IPS-18a (cell line): Measurements from ENCODE around the gene ARL13A.

Experiments
- H3K27ac ChIP-seq: one replicate; pipeline ENCODE4 v1.5.1; 2013; ENCODE audit warnings: low read length
- H3K27me3 ChIP-seq: one replicate; pipeline ENCODE4 v1.6.1; 2013; ENCODE audit warnings: mild to moderate bottlenecking, low read length; ENCODE audit not compliant: control insufficient read depth, insufficient read depth
- H3K36me3 ChIP-seq: one replicate; pipeline ENCODE4 v1.6.1; 2013; ENCODE audit warnings: low read depth, low read length; ENCODE audit not compliant: control insufficient read depth
- H3K4me1 ChIP-seq: one replicate; pipeline ENCODE4 v1.6.1; 2013; ENCODE audit warnings: low read depth, low read length; ENCODE audit not compliant: control insufficient read depth
- H3K4me3 ChIP-seq: one replicate; pipeline ENCODE4 v1.5.1; 2013; ENCODE audit warnings: low read length
- H3K9ac ChIP-seq: one replicate; pipeline ENCODE4 v1.6.1; 2013; ENCODE audit warnings: mild to moderate bottlenecking, low read length, moderate library complexity
- H3K9me3 ChIP-seq: one replicate; pipeline ENCODE4 v1.6.1; 2013; ENCODE audit warnings: low read depth, low read length; ENCODE audit not compliant: control insufficient read depth

ARL13A gene

DNA sequence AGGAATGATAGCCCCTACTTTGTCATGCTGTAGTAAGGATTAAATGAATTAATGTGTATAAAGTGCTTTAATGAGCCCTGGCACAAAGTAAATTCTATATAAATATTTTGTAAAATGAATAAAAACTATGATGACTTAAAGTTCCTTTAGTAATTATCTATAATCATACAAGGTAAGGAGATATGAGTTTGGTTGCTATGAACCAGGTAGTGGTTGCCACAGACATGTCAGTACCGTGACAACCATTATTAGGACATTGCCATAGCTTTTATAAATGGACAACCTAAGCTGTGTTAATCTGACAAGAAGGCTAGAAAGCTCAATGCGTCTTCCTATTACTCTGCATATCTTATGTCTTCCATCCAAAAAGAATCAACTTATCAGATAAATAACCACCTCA, at the start of gene ARL13A:
Gene ARL13A, plus strand, starts transcription at position 301 of the 400 bp plus-strand sequence. CDS start 3,982 bp downstream, outside the sequence.
- Histone ChIP-seq H3K27ac (no peak within 1 kb of the TSS), H3K27me3 (no peaks in the 10 kb centered on the region), H3K36me3 (no peaks in the 10 kb centered on the region), H3K9ac (no peak within 1 kb of the TSS), H3K9me3 (peaks cover 1% of the 10 kb centered on the region), H3K4me3 (no peak within 1 kb of the TSS), H3K4me1 (no peaks in the 10 kb centered on the region)

DNA sequence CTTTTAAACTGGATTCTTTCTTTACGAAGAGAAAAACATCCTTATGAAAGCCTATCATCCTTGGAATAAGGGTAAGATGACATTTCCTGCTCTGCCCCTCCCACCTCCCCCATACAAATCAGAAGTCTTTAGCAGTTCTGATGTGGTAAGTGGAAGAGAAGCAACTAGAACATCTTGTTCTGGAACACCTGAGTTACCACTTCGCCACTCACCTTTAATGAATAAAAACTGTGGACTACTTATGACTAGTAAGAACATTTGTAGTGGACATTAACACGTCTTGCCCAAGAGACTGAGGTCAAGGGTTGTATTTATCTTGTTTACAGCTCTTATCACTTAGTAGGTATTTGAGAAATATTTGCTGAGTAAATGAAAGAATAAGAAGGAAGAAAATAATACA, 45.1 kb upstream of the ARL13A start:
- no peaks in the 10 kb centered on the region for H3K4me1 ChIP-seq
- H3K27me3 ChIP-seq: peaks cover 22% of the 10 kb centered on the region
- H3K9ac ChIP-seq: no peak overlapping the region
- H3K27ac ChIP-seq: no peak overlapping the region
- H3K36me3 ChIP-seq: no peaks in the 10 kb centered on the region
- no peaks in the 10 kb centered on the region for H3K9me3 ChIP-seq
- H3K4me3 ChIP-seq: no peak overlapping the region

GRCh38 chrX:100926453-100926852, 43.1 kb upstream of the ARL13A start:
- Histone ChIP-seq H3K27ac (no peak overlapping the region), H3K4me1 (no peaks in the 10 kb centered on the region), H3K27me3 (peaks cover 22% of the 10 kb centered on the region), H3K9me3 (no peaks in the 10 kb centered on the region), H3K4me3 (no peak overlapping the region), H3K9ac (no peak overlapping the region), H3K36me3 (no peaks in the 10 kb centered on the region)

DNA sequence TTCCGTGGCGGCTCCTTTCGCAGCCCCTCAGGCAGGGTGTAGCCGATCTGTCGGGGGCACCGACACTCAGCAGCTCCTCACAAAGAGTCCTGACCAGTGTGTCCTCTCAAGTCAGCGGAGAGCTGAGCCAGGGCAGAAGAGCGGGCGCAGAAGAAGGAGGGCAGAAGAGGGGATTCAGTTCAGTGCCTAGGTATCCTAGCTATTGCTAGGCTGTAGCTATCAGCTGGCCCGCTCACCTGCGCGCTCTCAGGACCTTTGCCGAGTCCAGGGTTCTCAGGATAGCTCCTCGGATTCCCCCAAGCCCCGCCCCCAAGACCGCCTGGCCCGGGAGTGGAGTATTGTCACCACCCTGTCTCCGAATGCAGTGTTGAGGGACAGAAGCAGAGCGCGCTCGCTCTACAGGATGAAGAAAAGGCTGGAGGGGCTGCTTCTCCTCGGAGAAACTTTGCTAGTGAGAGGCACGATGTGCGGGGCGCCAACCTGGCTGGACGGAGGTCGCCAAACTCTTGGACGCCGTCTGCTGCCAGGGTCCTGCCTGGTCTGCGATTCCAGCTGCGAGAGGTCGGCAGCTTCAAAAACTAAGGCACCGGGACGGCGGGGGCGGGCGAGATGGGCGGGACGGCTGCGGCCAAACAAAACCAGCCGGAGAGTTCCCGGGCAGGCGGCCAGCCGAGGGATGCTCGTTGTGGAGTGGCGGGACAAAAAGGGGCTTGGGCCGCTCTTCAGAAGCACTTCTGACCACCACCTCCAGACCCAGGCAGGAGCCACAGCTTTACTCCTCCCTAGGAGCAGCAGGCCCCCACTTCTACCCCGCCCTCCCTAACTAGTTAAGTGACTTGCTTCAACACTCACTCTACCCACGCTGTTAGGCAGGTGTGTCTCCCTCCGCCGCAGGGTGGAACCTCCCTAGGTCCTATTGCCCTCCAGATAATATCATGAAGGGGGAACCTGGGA, 40.6 kb upstream of the ARL13A start, which contains the start of gene XKRX:
Gene XKRX, minus strand, starts transcription at position 258 of the 954 bp plus-strand sequence. CDS start 613 bp downstream, outside the sequence.
- Histone ChIP-seq H3K4me3 (peak within 1 kb of the TSS; percentile 86), H3K36me3 (no peaks in the 10 kb centered on the region), H3K9me3 (no peaks in the 10 kb centered on the region), H3K27ac (no peak within 1 kb of the TSS), H3K4me1 (no peaks in the 10 kb centered on the region), H3K9ac (peak within 1 kb of the TSS; percentile 55), H3K27me3 (peaks cover 22% of the 10 kb centered on the region)

DNA sequence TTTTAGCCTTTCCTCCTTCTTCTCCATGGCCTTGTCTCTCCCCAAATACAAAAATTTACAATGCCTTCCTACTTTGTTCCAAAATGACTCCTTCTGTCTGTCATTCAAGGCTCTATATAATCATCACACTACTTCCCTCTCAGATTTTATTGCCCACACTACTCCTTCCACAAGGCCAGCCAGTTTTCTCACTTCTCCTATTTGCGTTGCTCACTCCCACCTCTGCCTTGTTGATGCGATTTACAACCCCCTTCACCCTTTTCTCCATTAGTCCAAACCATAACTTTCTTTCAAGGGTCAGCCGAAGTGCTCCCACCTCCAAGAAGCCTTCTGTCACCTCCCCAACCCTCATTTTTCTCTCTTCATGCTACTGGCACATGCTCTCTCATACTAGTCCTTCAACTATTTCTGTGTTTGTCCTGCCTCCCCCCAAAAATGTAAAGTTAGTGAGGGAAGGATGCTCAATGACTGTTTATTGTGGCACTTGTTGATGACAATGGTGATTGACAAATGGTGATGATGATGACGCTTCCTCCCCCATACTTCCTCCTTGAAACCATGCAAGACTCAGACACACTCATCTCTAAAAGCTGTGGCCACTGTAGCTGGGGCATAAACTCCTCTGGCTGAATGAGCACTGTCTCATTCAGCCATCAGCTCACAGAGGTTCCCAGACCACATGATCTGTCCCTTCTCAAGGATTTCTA, 38.1 kb upstream of the ARL13A start:
- no peaks in the 10 kb centered on the region for H3K4me1 ChIP-seq
- H3K36me3 ChIP-seq: no peaks in the 10 kb centered on the region
- peaks cover 22% of the 10 kb centered on the region for H3K27me3 ChIP-seq
- no peaks in the 10 kb centered on the region for H3K9me3 ChIP-seq
- no peak overlapping the region for H3K27ac ChIP-seq
- no peak overlapping the region for H3K9ac ChIP-seq
- H3K4me3 ChIP-seq: no peak overlapping the region

DNA sequence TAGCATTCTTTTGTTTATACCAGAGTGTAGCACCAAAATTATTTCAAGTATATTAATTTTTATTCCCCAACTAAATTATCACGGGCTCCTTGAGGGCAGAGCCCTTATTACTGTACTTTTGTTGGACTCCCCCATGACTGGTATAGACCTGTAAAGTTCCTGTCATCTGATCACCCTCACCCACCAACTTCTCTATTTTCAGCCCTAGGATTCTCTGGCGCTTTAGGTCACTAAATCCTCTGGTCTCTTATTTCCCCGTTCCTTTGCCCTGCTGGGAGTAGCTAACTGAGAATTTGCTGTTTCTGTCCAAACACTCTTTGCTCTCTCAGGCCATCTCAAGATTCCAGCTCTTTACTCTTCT, 37.6 kb upstream of the ARL13A start:
- Histone ChIP-seq H3K9ac (no peak overlapping the region), H3K9me3 (no peaks in the 10 kb centered on the region), H3K27ac (no peak overlapping the region), H3K27me3 (peaks cover 19% of the 10 kb centered on the region), H3K4me1 (no peaks in the 10 kb centered on the region), H3K4me3 (no peak overlapping the region), H3K36me3 (no peaks in the 10 kb centered on the region)

DNA sequence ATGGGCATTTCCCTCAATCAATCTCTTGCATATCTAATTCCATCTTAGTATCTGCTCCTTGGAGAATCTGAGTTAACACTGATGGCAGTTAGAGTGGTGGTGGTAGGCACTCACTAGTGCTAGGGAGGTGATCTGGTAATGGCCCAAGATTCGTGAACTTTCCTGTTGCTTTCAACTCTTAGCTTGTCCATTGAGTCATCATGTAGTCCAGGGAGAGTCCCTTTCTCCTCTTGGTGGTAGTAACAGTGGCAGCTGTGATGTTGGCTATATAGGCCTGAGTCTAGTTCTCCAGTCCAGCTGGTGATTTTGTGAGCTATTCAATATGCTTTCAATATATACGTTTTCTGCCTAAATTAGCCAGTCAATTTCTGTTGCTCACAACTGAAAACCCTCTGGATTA, 33.7 kb upstream of the ARL13A start:
- Histone ChIP-seq H3K36me3 (no peaks in the 10 kb centered on the region), H3K4me3 (no peak overlapping the region), H3K27me3 (no peaks in the 10 kb centered on the region), H3K9me3 (no peaks in the 10 kb centered on the region), H3K9ac (no peak overlapping the region), H3K27ac (no peak overlapping the region), H3K4me1 (no peaks in the 10 kb centered on the region)

- H3K36me3 ChIP-seq: no peaks in the 10 kb centered on the region
- no peaks in the 10 kb centered on the region for H3K4me1 ChIP-seq
- H3K27me3 ChIP-seq: no peaks in the 10 kb centered on the region
- no peaks in the 10 kb centered on the region for H3K9me3 ChIP-seq
- H3K4me3 ChIP-seq: no peak overlapping the region
- no peak overlapping the region for H3K9ac ChIP-seq
- no peak overlapping the region for H3K27ac ChIP-seq
Measured at GRCh38 chrX:100939333-100939732, 30.2 kb upstream of the ARL13A start.

DNA sequence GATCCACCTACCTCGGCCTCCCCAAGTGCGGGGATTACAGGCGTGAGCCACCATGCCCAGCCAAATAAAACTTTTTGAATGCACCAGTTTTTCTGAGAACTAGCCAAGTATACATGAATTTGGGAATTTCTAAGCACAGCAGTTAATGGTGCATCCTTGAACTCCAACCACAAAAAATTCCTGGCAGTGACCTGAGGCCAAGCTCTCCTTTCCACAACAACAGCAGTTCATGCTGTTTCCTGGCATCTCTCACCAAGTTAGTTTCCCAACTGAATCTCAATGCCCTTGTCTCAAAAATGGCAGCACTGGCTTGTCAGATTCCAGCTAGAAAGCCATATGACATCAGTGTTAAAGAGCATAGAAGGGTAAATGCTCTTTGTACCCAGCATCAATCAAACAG, 24.9 kb upstream of the ARL13A start:
- Histone ChIP-seq H3K27me3 (no peaks in the 10 kb centered on the region), H3K4me1 (peaks cover 16% of the 10 kb centered on the region), H3K36me3 (no peaks in the 10 kb centered on the region), H3K9me3 (no peaks in the 10 kb centered on the region), H3K27ac (no peak overlapping the region), H3K4me3 (no peak overlapping the region), H3K9ac (no peak overlapping the region)

- Histone ChIP-seq H3K4me3 (peak overlapping the region; percentile 2), H3K27me3 (no peaks in the 10 kb centered on the region), H3K9ac (no peak overlapping the region), H3K36me3 (no peaks in the 10 kb centered on the region), H3K27ac (no peak overlapping the region), H3K9me3 (no peaks in the 10 kb centered on the region), H3K4me1 (peaks cover 16% of the 10 kb centered on the region)
Measured at GRCh38 chrX:100946299-100946927, 23.1 kb upstream of the ARL13A start.

DNA sequence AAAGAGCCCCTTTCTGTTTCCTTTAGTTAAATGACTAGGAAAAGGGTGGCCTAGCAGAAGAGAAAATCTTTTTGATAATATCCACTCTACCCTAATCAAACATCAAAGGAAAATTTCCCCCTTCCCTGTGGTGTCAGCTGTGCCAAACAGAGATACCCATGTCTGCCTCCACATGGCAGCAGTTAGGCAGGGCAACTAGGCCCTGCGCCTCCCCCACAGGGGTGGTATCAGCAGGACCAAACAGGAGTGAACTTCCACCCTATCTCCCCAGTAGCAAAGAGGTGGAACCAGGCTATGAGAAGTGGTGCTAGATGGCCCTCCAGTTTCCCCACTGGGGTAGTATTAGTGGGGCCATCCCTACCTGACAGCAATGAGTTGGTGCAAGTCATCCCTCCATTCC, 21.0 kb upstream of the ARL13A start:
- Histone ChIP-seq H3K9ac (no peak overlapping the region), H3K9me3 (no peaks in the 10 kb centered on the region), H3K4me3 (no peak overlapping the region), H3K36me3 (no peaks in the 10 kb centered on the region), H3K27ac (no peak overlapping the region), H3K27me3 (no peaks in the 10 kb centered on the region), H3K4me1 (peaks cover 16% of the 10 kb centered on the region)
